HCT116 (cell line): ENCODE results near the gene ABHD12. TPM values are rescaled to one million over a fixed set of nuclear protein-coding genes. Genes with fewer than 3 reads are reported as not detected.

ENCODE experiments used
- ATAC-seq: fragments of 200-7000 bp; cut with Tn5 transposase; 2 replicates; pipeline ENCODE4 v1.9.1; 2020; ENCODE audit warnings: mild to moderate bottlenecking, moderate library complexity
- BruUV-seq: library from RNA; stranded (reverse); fragments of 400-500 nt; replicated peaks from 2 replicates; lab custom pipeline; 2021; lab: Mats Ljungman, UMichigan
- CTCF ChIA-PET: fragments of 300-600 bp; sonication (Branson Sonifier 250); formaldehyde crosslinking; loops from one replicate; lab custom pipeline; 2021; ENCODE audit warnings: antibody characterized with exemption; lab: Charles Lee
- POLR2A ChIA-PET: fragments of 300-600, 350-600 bp; sonication (Branson Sonifier 250); formaldehyde crosslinking; loops from one replicate; lab custom pipeline; 2021; ENCODE audit warnings: antibody characterized with exemption; lab: Charles Lee
- RAD21 ChIA-PET, 2 experiments: fragments of 300-600 bp; sonication (Branson Sonifier 250); formaldehyde crosslinking; loops; one replicate each; lab custom pipeline; 2023; ENCODE audit warnings: low total read pairs in 2 of 2; ENCODE audit not compliant: uncharacterized antibody in 2 of 2, unreplicated experiment in 2 of 2, low non-redundant PET in 1 of 2; lab: Charles Lee
- DNase-seq: peaks from one replicate; pipeline ENCODE4 v3.0.0-alpha.2; 2010; ENCODE audit warnings: low read depth, low spot score
- H2AFZ ChIP-seq: fragments of 200-600 bp; shearing (Covaris generic), sonication (generic); 2 replicates; pipeline ENCODE4 v1.6.1; 2017; ENCODE audit warnings: low read depth, mixed run types, mixed read lengths, antibody characterized with exemption, low read length; ENCODE audit not compliant: poor library complexity, severe bottlenecking
- H3K27ac ChIP-seq: 2 replicates; pipeline ENCODE4 v1.5.1; 2012; ENCODE audit warnings: low read depth, low read length
- H3K27me3 ChIP-seq: fragments of 200-600 bp; sonication (generic); 2 replicates; pipeline ENCODE4 v1.6.1; 2016; ENCODE audit warnings: mixed run types, low read length, mixed read lengths; ENCODE audit not compliant: insufficient read depth
- H3K36me3 ChIP-seq, 2 experiments: fragments of 200-500 bp in 1 of 2; fragments of 200-600 bp in 1 of 2; sonication (Bioruptor generic) in 1 of 2; sonication (generic) in 1 of 2; 2 replicates each; pipeline versions ENCODE4 v1.5.1 to v1.6.1; 2014 to 2016; ENCODE audit warnings: low read length in 2 of 2, inconsistent platforms in 1 of 2, mixed read lengths in 1 of 2, mixed run types in 1 of 2; ENCODE audit not compliant: insufficient read depth in 2 of 2, control insufficient read depth in 1 of 2
- H3K4me1 ChIP-seq, 2 experiments: fragments of 200-600 bp in 1 of 2; sonication (generic) in 1 of 2; 2 replicates each; pipeline versions ENCODE4 v1.5.1 to v1.6.1; 2012 to 2017; ENCODE audit warnings: low read length in 2 of 2, inconsistent platforms in 1 of 2, mild to moderate bottlenecking in 1 of 2, mixed read lengths in 1 of 2, mixed run types in 1 of 2, moderate library complexity in 1 of 2; ENCODE audit not compliant: insufficient read depth in 2 of 2, control insufficient read depth in 1 of 2
- H3K4me2 ChIP-seq: fragments of 200-600 bp; sonication (generic); 2 replicates; pipeline ENCODE4 v1.6.1; 2017; ENCODE audit warnings: mixed run types, low read length, mixed read lengths
- H3K4me3 ChIP-seq, 2 experiments: fragments of 200-600 bp in 1 of 2; sonication (generic) in 1 of 2; replicated peaks in 1 of 2; 2 replicates each; pipeline ENCODE4 v1.5.1; 2011 to 2016; ENCODE audit warnings: low read length in 2 of 2, control low read depth in 1 of 2, low read depth in 1 of 2, mild to moderate bottlenecking in 1 of 2, mixed read lengths in 1 of 2, mixed run types in 1 of 2
- H3K79me2 ChIP-seq: fragments of 200-600 bp; sonication (generic); 2 replicates; pipeline ENCODE4 v1.6.1; 2017; ENCODE audit warnings: mild to moderate bottlenecking, mixed run types, low read length, moderate library complexity, mixed read lengths; ENCODE audit not compliant: insufficient read depth
- H3K9ac ChIP-seq: fragments of 200-600 bp; sonication (generic); 2 replicates; pipeline ENCODE4 v1.6.1; 2016; ENCODE audit warnings: low read length, mixed read lengths
- H3K9me2 ChIP-seq: fragments of 200-600 bp; sonication (generic), shearing (Covaris generic); 2 replicates; pipeline ENCODE4 v1.6.1; 2017; ENCODE audit warnings: mixed run types, mild to moderate bottlenecking, moderate library complexity; ENCODE audit not compliant: insufficient read depth
- H3K9me3 ChIP-seq, 2 experiments: fragments of 200-500 bp in 1 of 2; fragments of 200-600 bp in 1 of 2; sonication (Bioruptor generic) in 1 of 2; sonication (generic) in 1 of 2; 2 replicates each; pipeline ENCODE4 v1.6.1; 2014 to 2017; ENCODE audit warnings: low read length in 2 of 2, mixed read lengths in 2 of 2, inconsistent platforms in 1 of 2, low read depth in 1 of 2, mild to moderate bottlenecking in 1 of 2, mixed run types in 1 of 2, moderate library complexity in 1 of 2; ENCODE audit not compliant: control insufficient read depth in 1 of 2, insufficient read depth in 1 of 2
- H4K20me1 ChIP-seq: fragments of 200-600 bp; sonication (generic), shearing (Covaris generic); 2 replicates; pipeline ENCODE4 v1.6.1; 2017; ENCODE audit warnings: mixed run types, mild to moderate bottlenecking, moderate library complexity; ENCODE audit not compliant: insufficient read depth
- CBX3 ChIP-seq: IDR thresholded peaks from 2 replicates; pipeline ENCODE4 v1.6.1; 2012; ENCODE audit warnings: low read depth
- ELF1 ChIP-seq: IDR thresholded peaks from 2 replicates; pipeline ENCODE4 v1.6.1; 2012; ENCODE audit warnings: low read depth, borderline replicate concordance
- EZH2phosphoT487 ChIP-seq: fragments of 200-600 bp; IDR thresholded peaks from 2 replicates; pipeline ENCODE4 v1.6.1; 2018; ENCODE audit warnings: antibody characterized with exemption, borderline replicate concordance
- RAD21 ChIP-seq: IDR thresholded peaks from 2 replicates; pipeline ENCODE4 v1.6.1; 2012; ENCODE audit warnings: low read depth, mild to moderate bottlenecking
- TCF7L2 ChIP-seq: IDR thresholded peaks from 2 replicates; pipeline ENCODE4 v1.7.0; 2011; ENCODE audit warnings: borderline replicate concordance, inconsistent platforms; ENCODE audit not compliant: insufficient read depth, insufficient read length; ENCODE audit errors: extremely low read depth
- YY1 ChIP-seq: IDR thresholded peaks from 2 replicates; pipeline ENCODE4 v1.6.1; 2011; ENCODE audit warnings: low read length, low read depth, moderate library complexity, mild to moderate bottlenecking; ENCODE audit not compliant: insufficient replicate concordance; ENCODE audit errors: extremely low read depth
- ZFX ChIP-seq: fragments of 450-650 bp; IDR thresholded peaks from 2 replicates; pipeline ENCODE4 v1.6.1; 2017
- ZNF274 ChIP-seq: fragments of 200-500 bp; sonication (Bioruptor generic); IDR thresholded peaks from 2 replicates; pipeline ENCODE4 v1.6.1; 2014; ENCODE audit warnings: mild to moderate bottlenecking, low read depth, low read length, inconsistent platforms
- intact Hi-C: fragments of 100-400 bp; cut with micrococcal nuclease; formaldehyde crosslinking; loops from 2 replicates; pipeline ENCODE4 v1.10.0; 2022
- total RNA-seq: library from RNA; stranded (reverse); gene quantifications from one replicate; pipeline ENCODE4 v1.2.1, GENCODE V29; 2021; ENCODE audit not compliant: unreplicated experiment
- TF ChIP-seq, protein P1 (sequence below): IDR thresholded peaks from 2 replicates; pipeline ENCODE4 v1.6.1; 2011; ENCODE audit warnings: mild to moderate bottlenecking, low read length, moderate library complexity; ENCODE audit not compliant: insufficient replicate concordance; ENCODE audit errors: extremely low read depth

ABHD12 gene
- total RNA-seq, 1 experiment from 2014 or later: 31.7 TPM

DNA sequence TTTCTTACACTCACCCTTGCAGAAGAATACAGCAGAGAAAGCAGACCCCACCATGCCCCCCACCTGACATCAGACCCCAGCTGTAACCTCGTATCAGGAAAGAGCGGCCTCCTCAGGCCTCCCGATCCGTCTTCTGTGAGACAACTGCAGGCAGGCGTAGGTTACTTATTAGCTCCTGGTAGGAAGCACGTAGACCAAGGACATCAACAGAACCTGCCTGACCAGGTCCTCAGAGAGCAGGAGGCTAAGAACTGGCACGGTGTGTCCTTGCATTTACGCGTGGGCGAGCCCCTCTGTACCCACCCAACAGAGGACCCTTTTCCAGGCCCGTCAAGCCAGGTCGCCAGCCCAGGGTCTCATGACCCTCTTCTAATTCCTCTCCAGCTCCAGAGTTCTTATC, 51.0 kb downstream of the ABHD12 start:
- Histone ChIP-seq H3K36me3 (no peaks in the 10 kb centered on the region), H3K4me2 (no peak overlapping the region), H3K27me3 (no peaks in the 10 kb centered on the region), H4K20me1 (no peaks in the 10 kb centered on the region), H2AFZ (no peak overlapping the region), H3K9me3 (no peaks in the 10 kb centered on the region), H3K4me3 (no peak overlapping the region), H3K9ac (no peak overlapping the region), H3K79me2 (peaks cover 18% of the 10 kb centered on the region), H3K4me1 (no peaks in the 10 kb centered on the region), H3K27ac (no peak overlapping the region), H3K9me2 (no peaks in the 10 kb centered on the region)
- intact Hi-C loops: no loop called here
- ChIA-PET POLR2A (no interaction called here), CTCF (no interaction called here), RAD21 (no interaction called here)
- TF ChIP-seq EZH2phosphoT487 (no peak), YY1 (no peak), ZFX (no peak)
- DNase-seq (no peak), ATAC-seq (no peak)
- BruUV-seq: no TSS peak

- no peaks in the 10 kb centered on the region for H3K9me2 ChIP-seq
- ChIA-PET RAD21 (no interaction called here), CTCF (no interaction called here), POLR2A (no interaction called here)
- ATAC-seq: no peak
- no TSS peak for BruUV-seq
- no peak overlapping the region for H3K9ac ChIP-seq
- no peak overlapping the region for H3K27ac ChIP-seq
- no peak overlapping the region for H2AFZ ChIP-seq
- no peaks in the 10 kb centered on the region for H3K9me3 ChIP-seq
- TF ChIP-seq CBX3 (no peak), ZNF274 (no peak), ELF1 (no peak), RAD21 (no peak), TCF7L2 (no peak)
- TF ChIP-seq, protein P1, sequence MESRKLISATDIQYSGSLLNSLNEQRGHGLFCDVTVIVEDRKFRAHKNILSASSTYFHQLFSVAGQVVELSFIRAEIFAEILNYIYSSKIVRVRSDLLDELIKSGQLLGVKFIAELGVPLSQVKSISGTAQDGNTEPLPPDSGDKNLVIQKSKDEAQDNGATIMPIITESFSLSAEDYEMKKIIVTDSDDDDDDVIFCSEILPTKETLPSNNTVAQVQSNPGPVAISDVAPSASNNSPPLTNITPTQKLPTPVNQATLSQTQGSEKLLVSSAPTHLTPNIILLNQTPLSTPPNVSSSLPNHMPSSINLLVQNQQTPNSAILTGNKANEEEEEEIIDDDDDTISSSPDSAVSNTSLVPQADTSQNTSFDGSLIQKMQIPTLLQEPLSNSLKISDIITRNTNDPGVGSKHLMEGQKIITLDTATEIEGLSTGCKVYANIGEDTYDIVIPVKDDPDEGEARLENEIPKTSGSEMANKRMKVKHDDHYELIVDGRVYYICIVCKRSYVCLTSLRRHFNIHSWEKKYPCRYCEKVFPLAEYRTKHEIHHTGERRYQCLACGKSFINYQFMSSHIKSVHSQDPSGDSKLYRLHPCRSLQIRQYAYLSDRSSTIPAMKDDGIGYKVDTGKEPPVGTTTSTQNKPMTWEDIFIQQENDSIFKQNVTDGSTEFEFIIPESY: no peak
- TF ChIP-seq, all 23 proteins: peak for 0
- Histone ChIP-seq H3K36me3 (no peaks in the 10 kb centered on the region), H3K27me3 (no peaks in the 10 kb centered on the region), H4K20me1 (no peaks in the 10 kb centered on the region), H3K79me2 (peaks cover 17% of the 10 kb centered on the region), H3K4me3 (no peak overlapping the region), H3K4me2 (no peak overlapping the region), H3K4me1 (no peaks in the 10 kb centered on the region)
- intact Hi-C loops: no loop called here
- DNase-seq: no peak
Observed at GRCh38 chr20:25338112-25339023, 52.3 kb downstream of the ABHD12 start.
